GM23338 (cell line): ENCODE results near the gene RPS6KA5. TPM values are rescaled to one million over a fixed set of nuclear protein-coding genes. Genes with fewer than 3 reads are reported as not detected.

Source experiments
- ATAC-seq: fragments of 200-7000 bp; cut with Tn5 transposase; 3 replicates; pipeline ENCODE4 v1.9.1; 2020
- DNase-seq: peaks from one replicate; pipeline ENCODE4 v3.0.0-alpha.2; 2015; ENCODE audit warnings: low spot score
- H2AFZ ChIP-seq: fragments of 200-600 bp; sonication (generic); 2 replicates; pipeline ENCODE4 v1.8.0; 2016; ENCODE audit warnings: antibody characterized with exemption, mild to moderate bottlenecking, moderate library complexity
- H3F3A ChIP-seq: fragments of 200-600 bp; sonication (generic); replicated peaks from 2 replicates; pipeline ENCODE4 v1.8.0; 2017; ENCODE audit warnings: antibody characterized with exemption, mixed run types, low read depth
- H3K27ac ChIP-seq: fragments of 200-600 bp; sonication (generic); 2 replicates; pipeline ENCODE4 v1.6.1; 2016; ENCODE audit warnings: low read depth
- H3K27me3 ChIP-seq: fragments of 200-600 bp; sonication (generic); 2 replicates; pipeline ENCODE4 v1.8.0; 2016; ENCODE audit warnings: mild to moderate bottlenecking, mixed run types, moderate library complexity; ENCODE audit not compliant: insufficient read depth
- H3K36me3 ChIP-seq: fragments of 200-600 bp; sonication (generic); 2 replicates; pipeline ENCODE4 v1.8.0; 2016; ENCODE audit warnings: mild to moderate bottlenecking; ENCODE audit not compliant: insufficient read depth
- H3K4me1 ChIP-seq: fragments of 200-600 bp; sonication (generic); 2 replicates; pipeline ENCODE4 v1.8.0; 2016; ENCODE audit warnings: mild to moderate bottlenecking, moderate library complexity; ENCODE audit not compliant: insufficient read depth
- H3K4me2 ChIP-seq: fragments of 200-600 bp; sonication (generic); 2 replicates; pipeline ENCODE4 v1.7.1; 2017; ENCODE audit warnings: mixed run types
- H3K4me3 ChIP-seq: fragments of 200-600 bp; sonication (generic); 2 replicates; pipeline ENCODE4 v1.6.1; 2016; ENCODE audit warnings: mixed run types
- H3K79me2 ChIP-seq: fragments of 200-600 bp; sonication (generic); replicated peaks from 2 replicates; pipeline ENCODE4 v1.8.0; 2017; ENCODE audit warnings: mild to moderate bottlenecking; ENCODE audit not compliant: insufficient read depth
- H3K9me2 ChIP-seq: fragments of 200-600 bp; sonication (generic); 2 replicates; pipeline ENCODE4 v1.8.0; 2017; ENCODE audit not compliant: insufficient read depth
- H4K20me1 ChIP-seq: fragments of 200-600 bp; sonication (generic); replicated peaks from 2 replicates; pipeline ENCODE4 v1.8.0; 2017; ENCODE audit warnings: mild to moderate bottlenecking; ENCODE audit not compliant: insufficient read depth
- H3K27ac Mint-ChIP-seq: 2 replicates; pipeline ENCODE4 v1.8.0; 2020; ENCODE audit warnings: inconsistent platforms, mild to moderate bottlenecking, moderate library complexity, mixed read lengths
- H3K27me3 Mint-ChIP-seq: 3 replicates; pipeline ENCODE4 v1.8.0; 2022; ENCODE audit warnings: low read depth, mild to moderate bottlenecking, moderate library complexity, mixed read lengths, inconsistent platforms; ENCODE audit not compliant: insufficient read depth, poor library complexity
- H3K36me3 Mint-ChIP-seq: 3 replicates; pipeline ENCODE4 v1.8.0; 2021; ENCODE audit warnings: low read depth, mild to moderate bottlenecking, inconsistent platforms, moderate library complexity, mixed read lengths
- H3K4me1 Mint-ChIP-seq: 3 replicates; pipeline ENCODE4 v1.8.0; 2020; ENCODE audit warnings: mild to moderate bottlenecking, inconsistent platforms, mixed read lengths
- H3K4me3 Mint-ChIP-seq: 3 replicates; pipeline ENCODE4 v1.8.0; 2021; ENCODE audit warnings: moderate library complexity, mild to moderate bottlenecking, inconsistent platforms, mixed read lengths
- H3K9me3 Mint-ChIP-seq: 3 replicates; pipeline ENCODE4 v1.8.0; 2020; ENCODE audit warnings: moderate library complexity, mild to moderate bottlenecking, inconsistent platforms, mixed read lengths
- CREB1 ChIP-seq: fragments of 250-450 bp; sonication (Bioruptor Pico); IDR thresholded peaks from 2 replicates; pipeline ENCODE4 v1.5.0; 2020; ENCODE audit warnings: low read depth, mild to moderate bottlenecking, moderate library complexity
- CTCF ChIP-seq, 2 experiments: fragments of 200-600 bp in 1 of 2; sonication (generic) in 1 of 2; conservative IDR thresholded peaks; 2 replicates each; pipeline versions ENCODE4 v1.5.1 to v1.6.1; 2016 to 2017; ENCODE audit warnings: antibody characterized with exemption in 2 of 2, low read depth in 2 of 2, mild to moderate bottlenecking in 2 of 2, moderate library complexity in 1 of 2
- ETS1 ChIP-seq: IDR thresholded peaks from 2 replicates; pipeline ENCODE4 v1.6.1; 2016; ENCODE audit warnings: antibody characterized with exemption
- EZH2phosphoT487 ChIP-seq: fragments of 200-600 bp; sonication (generic); IDR thresholded peaks from one replicate; pipeline ENCODE4 v1.8.1; 2018; ENCODE audit warnings: antibody characterized with exemption; ENCODE audit not compliant: unreplicated experiment
- JUNB ChIP-seq: IDR thresholded peaks from one replicate; pipeline ENCODE4 v1.6.1; 2016; ENCODE audit warnings: antibody characterized with exemption; ENCODE audit not compliant: unreplicated experiment
- NANOG ChIP-seq: IDR thresholded peaks from 2 replicates; pipeline ENCODE4 v1.6.1; 2016; ENCODE audit warnings: antibody characterized with exemption, borderline replicate concordance
- POLR2AphosphoS5 ChIP-seq: IDR thresholded peaks from 2 replicates; pipeline ENCODE4 v1.6.1; 2016; ENCODE audit warnings: antibody characterized with exemption, low read depth
- REST ChIP-seq: IDR thresholded peaks from one replicate; pipeline ENCODE4 v1.6.1; 2018; ENCODE audit warnings: antibody characterized with exemption; ENCODE audit not compliant: unreplicated experiment
- STAT1 ChIP-seq: IDR thresholded peaks from one replicate; pipeline ENCODE4 v1.6.1; 2016; ENCODE audit warnings: antibody characterized with exemption; ENCODE audit not compliant: unreplicated experiment
- ZNF114 ChIP-seq: fragments of 250-450 bp; sonication (Bioruptor Pico); IDR thresholded peaks from 2 replicates; pipeline ENCODE4 v1.5.0; 2020; ENCODE audit warnings: mild to moderate bottlenecking, moderate library complexity
- ZNF331 ChIP-seq: fragments of 250-450 bp; sonication (Bioruptor Pico); IDR thresholded peaks from 2 replicates; pipeline ENCODE4 v1.5.0; 2020; ENCODE audit warnings: low read depth, mild to moderate bottlenecking, moderate library complexity
- polyA plus RNA-seq: library from polyadenylated mRNA; unstranded; fragments of >200 nt; fragmentation: Nextera tagmentation; extraction: Ambion mirVana; gene quantifications from 2 replicates; pipeline ENCODE4 v1.2.1, GENCODE V29; 2016
- total RNA-seq: library from RNA; depleted of rRNA; stranded (reverse); fragments of >200 nt; shearing (Covaris generic); gene quantifications from 2 replicates; pipeline ENCODE4 v1.2.3, GENCODE V29; 2014

RPS6KA5 gene
- total and polyA plus RNA-seq, 2 experiments from 2014 or later: 2.1 to 2.4 TPM

DNA sequence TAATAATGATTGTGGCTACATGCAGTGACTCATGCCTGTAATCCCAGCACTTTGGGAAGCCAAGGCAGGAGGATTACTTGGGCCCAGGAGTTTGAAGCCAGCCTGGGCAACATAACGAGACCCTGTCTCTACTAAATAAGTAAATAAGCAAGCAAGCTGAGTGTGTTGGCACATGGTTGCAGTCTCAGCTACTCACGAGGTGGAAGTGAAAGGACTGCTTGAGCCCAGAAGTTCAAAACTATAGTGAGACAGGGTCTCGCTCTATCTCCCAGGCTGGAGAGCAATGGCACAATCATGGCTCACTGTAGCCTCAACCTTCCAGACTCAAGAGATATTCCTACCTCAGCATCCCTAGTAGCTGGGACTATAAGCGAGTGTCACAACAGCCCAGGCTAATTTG, 64.7 kb downstream of the RPS6KA5 start (continued):
- no peak for TF ChIP-seq REST
- TF ChIP-seq STAT1: no peak
- TF ChIP-seq EZH2phosphoT487: no peak
- no peak for TF ChIP-seq ETS1
- TF ChIP-seq NANOG: no peak
- TF ChIP-seq POLR2AphosphoS5: no peak
- TF ChIP-seq ZNF114: no peak
- no peak for TF ChIP-seq CREB1 (CRISPR knock-in tag)
- TF ChIP-seq JUNB: no peak
- no peak for TF ChIP-seq ZNF331
- TF ChIP-seq CTCF (conservative IDR thresholded peaks at IDR 0.05; ENCODE audit: low read depth in 2 of 2): no peak

- Histone ChIP-seq H2AFZ (no peak overlapping the region), H3F3A (no peaks in the 10 kb centered on the region), H3K4me3 (no peak overlapping the region), H3K36me3 (no peaks in the 10 kb centered on the region), H3K27me3 (no peaks in the 10 kb centered on the region), H3K9me2 (no peaks in the 10 kb centered on the region), H3K4me2 (no peak overlapping the region), H3K4me1 (no peaks in the 10 kb centered on the region), H3K79me2 (no peaks in the 10 kb centered on the region), H3K27ac (no peak overlapping the region), H4K20me1 (no peaks in the 10 kb centered on the region)
- DNase-seq (no peak), ATAC-seq (no peak)
- peaks cover 1% of the 10 kb centered on the region; the same call in 1 of the 3 replicates for H3K4me1 Mint-ChIP-seq
- H3K27me3 Mint-ChIP-seq: no peaks in the 10 kb centered on the region
- no peaks in the 10 kb centered on the region for H3K36me3 Mint-ChIP-seq
- H3K9me3 Mint-ChIP-seq: no peaks in the 10 kb centered on the region
- no peak overlapping the region for H3K27ac Mint-ChIP-seq
- no peak overlapping the region for H3K4me3 Mint-ChIP-seq
- TF ChIP-seq REST: no peak
Measured at GRCh38 chr14:90993792-90994191, 66.6 kb downstream of the RPS6KA5 start.
